ENCODE measurements around the gene CACNB2.

GRCh38 chr10:18197706-18198105 is 57.5 kb downstream of the CACNB2 start:
- TF ChIP-seq POLR2A (IDR thresholded peaks at IDR 0.05) (no peak), CTCF (IDR thresholded peaks at IDR 0.05) (no peak)
